Right lobe of liver (tissue), 6 donors: ENCODE data around the gene UGP2. TPM values are rescaled to one million over a fixed set of nuclear protein-coding genes. Genes with fewer than 3 reads are reported as not detected.

Experiments used
- ATAC-seq, 4 donors: fragments of 200-7000 bp; cut with Tn5 transposase; one replicate each; pipeline ENCODE4 v1.9.1; 2020; ENCODE audit warnings: mild to moderate bottlenecking in 4 of 4, moderate library complexity in 4 of 4
- DNase-seq, 3 donors: peaks; one replicate each; pipeline ENCODE4 v3.0.0-alpha.2; 2020
- H3K27ac ChIP-seq, 3 donors: fragments of 200-600 bp; one replicate each; pipeline ENCODE4 v1.8.0; 2022
- H3K27me3 ChIP-seq, 2 donors: fragments of 200-600 bp; one replicate each; pipeline ENCODE4 v1.8.0; 2022
- H3K36me3 ChIP-seq, 4 donors: fragments of 200-600 bp; sonication (generic) in 1 of 4; one replicate each; pipeline versions ENCODE4 v1.5.1 to v1.8.0; 2017 to 2022; ENCODE audit warnings: control low read depth in 1 of 4
- H3K4me1 ChIP-seq, 4 donors: fragments of 200-600 bp; sonication (generic) in 1 of 4; one replicate each; pipeline versions ENCODE4 v1.5.1 to v1.8.0; 2017 to 2022; ENCODE audit warnings: control low read depth in 1 of 4
- H3K4me3 ChIP-seq, 3 donors: fragments of 200-600 bp; one replicate each; pipeline ENCODE4 v1.8.0; 2022
- H3K9me3 ChIP-seq, 4 donors: fragments of 200-600 bp; sonication (generic) in 1 of 4; one replicate each; pipeline versions ENCODE4 v1.5.1 to v1.8.0; 2017 to 2022; ENCODE audit warnings: control low read depth in 1 of 4
- POLR2A ChIP-seq: fragments of 450-650 bp; IDR thresholded peaks from one replicate; pipeline ENCODE4 v1.6.1; 2017; ENCODE audit warnings: antibody characterized with exemption, mild to moderate bottlenecking
- WGBS: methylation state at CpG from one replicate; pipeline ENCODE4 v1.1.6; 2018; ENCODE audit warnings: low coverage, low lambda C conversion rate; ENCODE audit not compliant: insufficient coverage; ENCODE audit errors: missing lambda C conversion rate; 5-methylcytosine and 5-hydroxymethylcytosine counted together
- intact Hi-C, 2 donors: fragments of 100-400 bp; cut with DNase I; formaldehyde crosslinking; loops; one replicate each; pipeline versions ENCODE4 v1.11.2 to v1.14.1; 2022
- long read RNA-seq: library from polyadenylated mRNA; unstranded; transcript quantifications from one replicate; pipeline ENCODE4 v2.0.0, GENCODE V29; 2019
- total RNA-seq, 6 experiments: library from RNA; depleted of rRNA in 2 of 6; stranded (reverse); fragments of >200 nt in 2 of 6; fragmentation: NEBNext Ultra II Directional in 3 of 6; extraction: Animal tissue kit (Norgen Biotek cat#: 25700) in 3 of 6; gene quantifications; one replicate each; pipeline versions ENCODE4 v1.1.0 to v1.2.4, GENCODE V29; 2016 to 2023
- TF ChIP-seq, protein P1 (sequence below), 4 donors: fragments of 200-600 bp in 3 of 4; fragments of 450-650 bp in 1 of 4; IDR thresholded peaks; one replicate each; pipeline versions ENCODE4 v1.5.1 to v1.8.0; 2016 to 2022; ENCODE audit warnings: antibody characterized with exemption in 4 of 4, mild to moderate bottlenecking in 2 of 4
- donor health status: DM: no; HTN: yes; CAD: no.
- donor health status: DM: no; HTN: no; CAD: no.
- donor health status: DM: no; HTN: no; CAD: no.
- donor health status: DM: no; HTN: yes; CAD: no.
- donor health status: DM: no; HTN: yes; CAD: no.

Gene UGP2
- 100 to 1,000 TPM; 276 to 691 (median 425) TPM for total RNA-seq
- long read RNA-seq, transcript UGP2-202 (10 exons, 2,136 nt), result minor isoform, 17 of 146 reads
- long read RNA-seq, transcript UGP2-201 (10 exons, 2,338 nt), result major isoform, 75 of 146 reads
- long read RNA-seq, partial matches to known transcripts, result 30 of 146 reads
- long read RNA-seq, other reads (novel, unspliced or antisense), result 22 of 146 reads

DNA sequence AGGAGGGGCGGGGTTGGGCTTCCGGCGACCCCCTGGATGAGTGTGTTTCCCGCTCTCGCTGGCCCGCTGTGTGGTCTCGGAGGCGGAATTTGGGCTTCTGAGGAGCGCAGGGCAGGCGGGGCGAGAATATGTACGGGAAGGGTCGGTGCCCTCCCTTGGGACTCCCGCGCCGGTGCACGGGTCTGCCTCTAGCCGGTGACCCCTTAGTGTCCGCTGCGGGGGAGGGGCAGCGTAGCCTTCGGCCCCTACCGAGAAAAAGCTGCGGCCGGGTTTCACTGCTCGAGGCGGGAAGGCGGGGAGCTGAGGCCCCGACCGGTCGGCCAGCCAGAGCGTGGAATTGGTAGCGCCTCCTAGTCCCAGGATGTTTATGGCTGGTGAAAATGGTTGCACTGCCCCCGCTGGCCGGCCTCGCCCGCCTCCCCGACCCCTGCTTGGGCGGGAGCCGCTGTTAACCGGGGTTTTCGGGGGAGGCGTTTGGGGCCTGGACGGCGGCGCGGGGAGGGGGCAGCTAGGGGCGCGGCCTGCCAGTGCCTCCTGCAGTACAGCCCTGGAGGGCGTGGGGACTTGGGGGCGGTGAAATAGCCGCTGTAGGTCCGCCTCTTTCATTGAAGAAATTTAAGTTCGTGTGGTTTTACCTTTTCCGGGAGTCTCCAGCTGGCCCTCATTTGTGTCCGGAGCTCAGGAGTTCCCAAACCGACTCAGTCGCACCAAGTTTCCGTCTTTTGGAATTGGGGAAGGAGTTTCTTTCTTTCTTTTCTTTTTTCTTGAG, at the start of gene UGP2:
Gene UGP2 (plus strand): TSS at position 643 of the 769 bp plus-strand sequence. CDS start 290 bp downstream, outside the sequence.
- Histone ChIP-seq H3K9me3 (no peaks in the 10 kb centered on the region), H3K36me3 (peaks cover 0 to 2% (median 0%) of the 10 kb centered on the region in 4 donors), H3K27ac (peak within 1 kb of the TSS; percentile 96 to 97 (median 97)), H3K4me1 (peaks cover 0 to 18% (median 0%) of the 10 kb centered on the region in 4 donors), H3K4me3 (peak within 1 kb of the TSS; percentile 87 to 97 (median 89)), H3K27me3 (no peaks in the 10 kb centered on the region)
- ATAC-seq (peak; percentile 80 to 90 (median 82)), DNase-seq (peak; percentile 97 to 98 (median 98))
- 0% methylated on average over 8 of the region's 59 CpGs for WGBS
- TF ChIP-seq, protein P1, sequence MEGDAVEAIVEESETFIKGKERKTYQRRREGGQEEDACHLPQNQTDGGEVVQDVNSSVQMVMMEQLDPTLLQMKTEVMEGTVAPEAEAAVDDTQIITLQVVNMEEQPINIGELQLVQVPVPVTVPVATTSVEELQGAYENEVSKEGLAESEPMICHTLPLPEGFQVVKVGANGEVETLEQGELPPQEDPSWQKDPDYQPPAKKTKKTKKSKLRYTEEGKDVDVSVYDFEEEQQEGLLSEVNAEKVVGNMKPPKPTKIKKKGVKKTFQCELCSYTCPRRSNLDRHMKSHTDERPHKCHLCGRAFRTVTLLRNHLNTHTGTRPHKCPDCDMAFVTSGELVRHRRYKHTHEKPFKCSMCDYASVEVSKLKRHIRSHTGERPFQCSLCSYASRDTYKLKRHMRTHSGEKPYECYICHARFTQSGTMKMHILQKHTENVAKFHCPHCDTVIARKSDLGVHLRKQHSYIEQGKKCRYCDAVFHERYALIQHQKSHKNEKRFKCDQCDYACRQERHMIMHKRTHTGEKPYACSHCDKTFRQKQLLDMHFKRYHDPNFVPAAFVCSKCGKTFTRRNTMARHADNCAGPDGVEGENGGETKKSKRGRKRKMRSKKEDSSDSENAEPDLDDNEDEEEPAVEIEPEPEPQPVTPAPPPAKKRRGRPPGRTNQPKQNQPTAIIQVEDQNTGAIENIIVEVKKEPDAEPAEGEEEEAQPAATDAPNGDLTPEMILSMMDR (IDR thresholded peaks at IDR 0.05), result peak in 3 of 4 donors; percentile 27 to 34 (median 29)
- TF ChIP-seq POLR2A, result peak; percentile 97
- intact Hi-C loops, result no loop called here

DNA sequence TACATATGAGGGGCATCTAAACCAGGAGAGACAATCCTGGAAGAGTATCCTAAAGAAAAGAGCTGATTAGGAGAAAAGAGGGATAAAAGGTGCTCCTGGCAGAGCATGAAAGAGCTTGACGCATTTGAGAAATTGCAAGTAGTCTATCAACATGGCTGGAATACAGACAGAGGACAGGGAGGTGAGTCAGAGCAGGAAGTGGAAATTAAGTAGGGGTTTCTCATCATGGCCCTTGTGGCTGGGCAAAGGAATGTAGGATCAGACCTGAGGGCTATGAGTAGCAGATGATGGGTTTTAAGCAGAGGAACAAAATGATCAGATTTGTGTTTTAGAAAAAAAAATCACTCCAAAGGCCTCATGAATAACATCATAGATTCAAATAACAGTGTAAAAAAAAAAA, 49.2 kb upstream of the UGP2 start:
- ATAC-seq, result no peak
- peaks cover 0 to 13% (median 3%) of the 10 kb centered on the region in 4 donors for H3K4me1 ChIP-seq
- 100% methylated on average over 1 of the region's 1 CpG for WGBS

DNA sequence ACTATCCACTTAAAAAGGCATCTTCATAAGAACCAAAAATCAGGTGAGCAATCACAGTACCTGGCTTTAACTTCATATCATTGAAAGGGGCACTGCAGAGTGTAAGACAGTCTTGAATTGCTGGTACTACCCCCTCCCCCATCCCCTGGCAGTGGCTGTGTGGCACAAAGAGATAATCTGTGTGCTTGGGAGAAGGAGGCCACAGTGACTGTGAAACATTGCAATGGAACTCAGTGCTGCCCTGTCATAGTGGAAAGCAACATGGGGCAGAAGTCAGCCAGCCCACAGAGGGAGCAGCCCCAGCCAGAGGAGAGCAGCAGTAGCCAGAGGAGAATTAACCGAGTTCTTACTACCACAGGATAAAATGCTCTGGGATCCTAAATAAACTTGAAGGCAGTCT, 45.3 kb upstream of the UGP2 start:
- no peak for ATAC-seq
- H3K4me1 ChIP-seq, result no peaks in the 10 kb centered on the region
- TF ChIP-seq, protein P1 (IDR thresholded peaks at IDR 0.05), result no peak
- TF ChIP-seq POLR2A, result no peak
- H3K9me3 ChIP-seq, result no peaks in the 10 kb centered on the region
- DNase-seq, result no peak
- 83% methylated on average over 1 of the region's 1 CpG for WGBS
- no peaks in the 10 kb centered on the region for H3K27me3 ChIP-seq
- H3K27ac ChIP-seq, result no peak overlapping the region
- intact Hi-C loops, result no loop called here
- H3K36me3 ChIP-seq, result no peaks in the 10 kb centered on the region
- no peak overlapping the region for H3K4me3 ChIP-seq

More for the DNA sequence above, 49.2 kb upstream of the UGP2 start:
- Histone ChIP-seq H3K9me3 (no peaks in the 10 kb centered on the region), H3K4me3 (no peak overlapping the region), H3K27me3 (no peaks in the 10 kb centered on the region), H3K36me3 (no peaks in the 10 kb centered on the region), H3K27ac (no peak overlapping the region)
- no peak for DNase-seq
- intact Hi-C loops, result no loop called here
- TF ChIP-seq, protein P1 (IDR thresholded peaks at IDR 0.05), result no peak
- no peak for TF ChIP-seq POLR2A

- H3K4me3 ChIP-seq, result no peak overlapping the region
- no peaks in the 10 kb centered on the region for H3K9me3 ChIP-seq
- no peak overlapping the region for H3K27ac ChIP-seq
- H3K36me3 ChIP-seq, result no peaks in the 10 kb centered on the region
- H3K4me1 ChIP-seq, result no peaks in the 10 kb centered on the region
- no peaks in the 10 kb centered on the region for H3K27me3 ChIP-seq
- no peak for TF ChIP-seq POLR2A
- TF ChIP-seq, protein P1 (IDR thresholded peaks at IDR 0.05), result no peak
- WGBS, result 100% methylated on average over 1 of the region's 3 CpGs
- no peak for DNase-seq
- intact Hi-C loops, result no loop called here
- no peak for ATAC-seq
These were observed 44.9 kb upstream of the UGP2 start for GRCh38 chr2:63796796-63797195.
